ENCODE data around the gene FXYD3.

Gene FXYD3

GRCh38 chr19:35132254-35132653 is 16.6 kb downstream of the FXYD3 start:
- H3K4me3 ChIP-seq (replicated peaks; ENCODE audit: insufficient read depth, low read length), result no peak overlapping the region
- H3K27me3 ChIP-seq (ENCODE audit: insufficient read depth, poor library complexity, severe bottlenecking), result no peaks in the 10 kb centered on the region
- no peak for DNase-seq (ENCODE audit: low read depth in 1 of 2, low spot score in 1 of 2)
- no peak for TF ChIP-seq SPI1 (IDR thresholded peaks at IDR 0.05; ENCODE audit: borderline replicate concordance, low read depth)
- TF ChIP-seq CTCF (IDR thresholded peaks at IDR 0.05; ENCODE audit: insufficient read depth, low read length), result no peak
- no peak for TF ChIP-seq POLR2AphosphoS5 (IDR thresholded peaks at IDR 0.05; ENCODE audit: low read depth)
- no peak for TF ChIP-seq REST (IDR thresholded peaks at IDR 0.05; ENCODE audit: insufficient replicate concordance, low read depth)
- TF ChIP-seq GABPA (IDR thresholded peaks at IDR 0.05; ENCODE audit: low read depth), result no peak
- no peak overlapping the region for H3K27ac ChIP-seq (replicated peaks)

- no peak for DNase-seq (ENCODE audit: low read depth in 1 of 2, low spot score in 1 of 2)
- no peak for TF ChIP-seq SPI1 (IDR thresholded peaks at IDR 0.05; ENCODE audit: borderline replicate concordance, low read depth)
- no peak for TF ChIP-seq CTCF (IDR thresholded peaks at IDR 0.05; ENCODE audit: insufficient read depth, low read length)
- no peak for TF ChIP-seq POLR2AphosphoS5 (IDR thresholded peaks at IDR 0.05; ENCODE audit: low read depth)
- TF ChIP-seq REST (IDR thresholded peaks at IDR 0.05; ENCODE audit: insufficient replicate concordance, low read depth), result no peak
- no peak for TF ChIP-seq GABPA (IDR thresholded peaks at IDR 0.05; ENCODE audit: low read depth)
- H3K27ac ChIP-seq (replicated peaks), result no peak overlapping the region
- no peaks in the 10 kb centered on the region for H3K27me3 ChIP-seq (ENCODE audit: insufficient read depth, poor library complexity, severe bottlenecking)
- H3K4me3 ChIP-seq (replicated peaks; ENCODE audit: insufficient read depth, low read length), result no peak overlapping the region
Observed at GRCh38 chr19:35133826-35134225, 18.2 kb downstream of the FXYD3 start.

- TF ChIP-seq REST (IDR thresholded peaks at IDR 0.05; ENCODE audit: insufficient replicate concordance, low read depth) (no peak), SPI1 (IDR thresholded peaks at IDR 0.05; ENCODE audit: borderline replicate concordance, low read depth) (no peak), CTCF (IDR thresholded peaks at IDR 0.05; ENCODE audit: insufficient read depth, low read length) (no peak), POLR2AphosphoS5 (IDR thresholded peaks at IDR 0.05; ENCODE audit: low read depth) (no peak), GABPA (IDR thresholded peaks at IDR 0.05; ENCODE audit: low read depth) (no peak)
- no peak within 1 kb of the TSS for H3K4me3 ChIP-seq (replicated peaks; ENCODE audit: insufficient read depth, low read length)
- no peak for DNase-seq (ENCODE audit: low read depth in 1 of 2, low spot score in 1 of 2)
Observed at GRCh38 chr19:35134601-35135242, 19.1 kb downstream of the FXYD3 start, which contains the start of gene LGI4. Gene LGI4 (minus strand): TSS chr19:35135059. CDS start chr19:35134680, 379 bp downstream.

More at GRCh38 chr19:35134601-35135242, 19.1 kb downstream of the FXYD3 start, which contains the start of gene LGI4:
- Histone ChIP-seq H3K27me3 (ENCODE audit: insufficient read depth, poor library complexity, severe bottlenecking) (no peaks in the 10 kb centered on the region), H3K27ac (replicated peaks) (no peak within 1 kb of the TSS)

All from HL-60 (cell line).